ENCODE data around the gene LEFTY1. TPM values are rescaled to one million over a fixed set of nuclear protein-coding genes. Genes with fewer than 3 reads are reported as not detected.

The LEFTY1 gene
- total and polyA plus RNA-seq, 8 donors: 0.61 to 6.9 (median 3.9) TPM; not detected in 1

- ATAC-seq (peak; percentile 29), DNase-seq (no peak)
- no peaks in the 10 kb centered on the region for H3K27me3 ChIP-seq
- no peaks in the 10 kb centered on the region for H3K36me3 ChIP-seq
- H3K27ac ChIP-seq: no peak overlapping the region
- TF ChIP-seq CTCF (IDR thresholded peaks at IDR 0.05): no peak
- intact Hi-C loops (cut with DNase I): no loop called here
- peaks cover 0 to 14% of the 10 kb centered on the region in 2 donors for H3K4me1 ChIP-seq
- H3K4me3 ChIP-seq: no peak overlapping the region
- no peaks in the 10 kb centered on the region for H3K9me3 ChIP-seq
Observed at GRCh38 chr1:225899044-225899925, 10.3 kb upstream of the LEFTY1 start.

- H3K4me3 ChIP-seq: no peak overlapping the region
- DNase-seq (no peak), ATAC-seq (peak; percentile 52)
- intact Hi-C loops (cut with DNase I): no loop called here
- peaks cover 0 to 14% of the 10 kb centered on the region in 2 donors for H3K4me1 ChIP-seq
- no peaks in the 10 kb centered on the region for H3K9me3 ChIP-seq
- no peak for TF ChIP-seq CTCF (IDR thresholded peaks at IDR 0.05)
- no peaks in the 10 kb centered on the region for H3K27me3 ChIP-seq
- peak overlapping the region in 1 of 2 donors; percentile 67 for H3K27ac ChIP-seq
- H3K36me3 ChIP-seq: no peaks in the 10 kb centered on the region
Observed at GRCh38 chr1:225897595-225898514, 8.9 kb upstream of the LEFTY1 start.

GRCh38 chr1:225896937-225897549, 8.1 kb upstream of the LEFTY1 start:
- ATAC-seq (peak; percentile 95), DNase-seq (no peak)
- Histone ChIP-seq H3K27me3 (no peaks in the 10 kb centered on the region), H3K36me3 (no peaks in the 10 kb centered on the region), H3K27ac (peak overlapping the region; percentile 26 to 67), H3K4me1 (peaks cover 0 to 14% of the 10 kb centered on the region in 2 donors), H3K9me3 (no peaks in the 10 kb centered on the region), H3K4me3 (no peak overlapping the region)
- no peak for TF ChIP-seq CTCF (IDR thresholded peaks at IDR 0.05)
- intact Hi-C loops (cut with DNase I): no loop called here

GRCh38 chr1:225896494-225896893, 7.5 kb upstream of the LEFTY1 start:
- H3K4me3 ChIP-seq: no peak overlapping the region
- ATAC-seq (no peak), DNase-seq (no peak)
- intact Hi-C loops (cut with DNase I): no loop called here
- peak overlapping the region; percentile 26 to 67 for H3K27ac ChIP-seq
- H3K4me1 ChIP-seq: peaks cover 0 to 14% of the 10 kb centered on the region in 2 donors
- H3K27me3 ChIP-seq: no peaks in the 10 kb centered on the region
- no peaks in the 10 kb centered on the region for H3K9me3 ChIP-seq
- no peaks in the 10 kb centered on the region for H3K36me3 ChIP-seq
- no peak for TF ChIP-seq CTCF (IDR thresholded peaks at IDR 0.05)

Data from left lung (tissue), 10 donors.